ENCODE measurements around the gene SSX2IP. TPM values are rescaled to one million over a fixed set of nuclear protein-coding genes. Genes with fewer than 3 reads are reported as not detected.

The SSX2IP gene
- total and polyA plus RNA-seq, 9 of the 15 experiments (the other 6 are each of a cell fraction or from before 2014, with no cell fraction given) = 20.6 to 96.7 (median 61.7) TPM

GRCh38 chr1:84688463-84689061 is 1.7 kb downstream of the SSX2IP start (continued):
- TF ChIP-seq CUX1 (CRISPR knock-in tag; IDR thresholded peaks at IDR 0.05) (no peak), FOXJ2 (tag; IDR thresholded peaks at IDR 0.05) (0 out of 2 replicates have a peak, but pooled peaks have one; percentile 30), ZFP91 (CRISPR knock-in tag; IDR thresholded peaks at IDR 0.05) (no peak), ELK1 (CRISPR knock-in tag; IDR thresholded peaks at IDR 0.05) (no peak), MYC (IDR thresholded peaks at IDR 0.05; ENCODE audit: low read depth, low read length) (peak; percentile 50; the same call in 1 of the 2 replicates), MYC (CRISPR knock-in tag; IDR thresholded peaks at IDR 0.05; ENCODE audit: borderline replicate concordance, low read depth) (no peak), ZNF146 (CRISPR knock-in tag; IDR thresholded peaks at IDR 0.05; ENCODE audit: unreplicated experiment) (no peak), NFRKB (IDR thresholded peaks at IDR 0.05; ENCODE audit: low read depth) (peak; percentile 55), NFXL1 (CRISPR knock-in tag; IDR thresholded peaks at IDR 0.05) (no peak), ZNF639 (CRISPR knock-in tag; conservative IDR thresholded peaks at IDR 0.05 in 1 of 2, IDR thresholded peaks at IDR 0.05 in 1 of 2) (peak in 1 of 2 experiments; percentile 61; a peak in 1 of 4 replicates), PRMT5 (CRISPR knock-in tag; IDR thresholded peaks at IDR 0.05) (no peak), KDM4B (IDR thresholded peaks at IDR 0.05; ENCODE audit: borderline replicate concordance in 2 of 2, low read depth in 1 of 2) (no peak), PHF8 (IDR thresholded peaks at IDR 0.05; ENCODE audit: borderline replicate concordance, low read length) (no peak; the same call in 1 of the 2 replicates), EGR1 (conservative IDR thresholded peaks at IDR 0.05) (no peak), MEIS2 (IDR thresholded peaks at IDR 0.05; ENCODE audit: partially characterized antibody) (peak; percentile 51), SETDB1 (IDR thresholded peaks at IDR 0.05; ENCODE audit: low read length) (no peak), CTBP1 (IDR thresholded peaks at IDR 0.05; ENCODE audit: borderline replicate concordance) (peak; percentile 86), NFATC3 (IDR thresholded peaks at IDR 0.05) (no peak)

Measured in K562 (cell line).